Stomach (tissue), 4 donors: ENCODE results near the gene HTRA3.

Experiments used
- POLR2A ChIP-seq, 4 donors: fragments of 450-650 bp; IDR thresholded peaks; one replicate each; pipeline ENCODE4 v1.6.1; 2016; ENCODE audit warnings: antibody characterized with exemption in 4 of 4, control low read depth in 2 of 4, mild to moderate bottlenecking in 1 of 4, moderate library complexity in 1 of 4
- POLR2AphosphoS5 ChIP-seq, 3 donors: sonication (generic); formaldehyde crosslinking; IDR thresholded peaks; one replicate each; pipeline ENCODE4 v1.6.1; 2016; ENCODE audit warnings: antibody characterized with exemption in 3 of 3
- TF ChIP-seq, protein P1 (sequence below), 7 experiments: fragments of 450-650 bp in 4 of 7; fragments of 200-600 bp in 3 of 7; sonication (generic) in 3 of 7; IDR thresholded peaks; one replicate each; pipeline ENCODE4 v1.5.1; 2016 to 2019; ENCODE audit warnings: antibody characterized with exemption in 7 of 7, control low read depth in 2 of 7, mild to moderate bottlenecking in 1 of 7

DNA sequence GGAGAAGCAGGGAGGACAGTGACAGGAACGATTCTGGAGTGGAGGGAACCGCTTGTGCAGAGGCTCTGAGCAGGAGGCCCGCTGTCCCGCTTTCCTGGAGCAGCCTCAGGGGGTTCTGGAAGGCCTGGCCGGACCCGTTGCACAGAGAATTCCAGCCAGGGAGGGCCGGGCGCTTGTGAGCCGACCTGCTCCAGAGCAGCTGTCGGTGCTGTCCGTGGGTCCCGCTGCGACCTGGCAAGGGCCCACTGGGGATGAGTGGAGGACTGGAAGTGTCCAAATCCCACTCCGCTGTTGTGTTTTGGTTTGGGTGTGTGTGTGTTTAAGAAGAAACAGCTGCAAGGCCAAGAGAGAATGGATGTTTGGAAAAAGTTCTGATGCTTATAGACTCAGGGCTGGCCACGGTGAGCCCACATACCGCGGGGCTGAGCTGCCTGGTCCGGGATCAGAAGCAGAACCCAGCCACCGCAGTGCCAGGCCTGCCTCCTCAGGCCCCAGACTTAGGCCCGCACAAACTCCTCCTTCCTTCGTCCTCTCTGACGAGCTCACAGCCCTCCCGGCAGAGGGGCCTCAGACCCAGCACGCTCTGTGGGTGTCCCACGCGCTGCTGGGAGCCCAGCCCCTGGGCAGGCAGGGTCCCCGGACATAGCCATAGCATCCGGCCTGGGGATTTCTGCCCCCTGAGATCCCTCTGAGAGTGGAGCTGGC, 73.9 kb downstream of the HTRA3 start:
- TF ChIP-seq, protein P1, sequence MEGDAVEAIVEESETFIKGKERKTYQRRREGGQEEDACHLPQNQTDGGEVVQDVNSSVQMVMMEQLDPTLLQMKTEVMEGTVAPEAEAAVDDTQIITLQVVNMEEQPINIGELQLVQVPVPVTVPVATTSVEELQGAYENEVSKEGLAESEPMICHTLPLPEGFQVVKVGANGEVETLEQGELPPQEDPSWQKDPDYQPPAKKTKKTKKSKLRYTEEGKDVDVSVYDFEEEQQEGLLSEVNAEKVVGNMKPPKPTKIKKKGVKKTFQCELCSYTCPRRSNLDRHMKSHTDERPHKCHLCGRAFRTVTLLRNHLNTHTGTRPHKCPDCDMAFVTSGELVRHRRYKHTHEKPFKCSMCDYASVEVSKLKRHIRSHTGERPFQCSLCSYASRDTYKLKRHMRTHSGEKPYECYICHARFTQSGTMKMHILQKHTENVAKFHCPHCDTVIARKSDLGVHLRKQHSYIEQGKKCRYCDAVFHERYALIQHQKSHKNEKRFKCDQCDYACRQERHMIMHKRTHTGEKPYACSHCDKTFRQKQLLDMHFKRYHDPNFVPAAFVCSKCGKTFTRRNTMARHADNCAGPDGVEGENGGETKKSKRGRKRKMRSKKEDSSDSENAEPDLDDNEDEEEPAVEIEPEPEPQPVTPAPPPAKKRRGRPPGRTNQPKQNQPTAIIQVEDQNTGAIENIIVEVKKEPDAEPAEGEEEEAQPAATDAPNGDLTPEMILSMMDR (IDR thresholded peaks at IDR 0.05) = no peak
- no peak for TF ChIP-seq POLR2A (IDR thresholded peaks at IDR 0.05)
- no peak for TF ChIP-seq POLR2AphosphoS5 (IDR thresholded peaks at IDR 0.05)
